NCI-H2227 treated with DMSO at 0.1 percent for 48 hours (cell line): ENCODE results near the gene RELT.

ENCODE experiments used
- DNase-seq: peaks from one replicate; lab custom pipeline; 2025; lab: John Stamatoyannopoulos, UW

Gene RELT

DNA sequence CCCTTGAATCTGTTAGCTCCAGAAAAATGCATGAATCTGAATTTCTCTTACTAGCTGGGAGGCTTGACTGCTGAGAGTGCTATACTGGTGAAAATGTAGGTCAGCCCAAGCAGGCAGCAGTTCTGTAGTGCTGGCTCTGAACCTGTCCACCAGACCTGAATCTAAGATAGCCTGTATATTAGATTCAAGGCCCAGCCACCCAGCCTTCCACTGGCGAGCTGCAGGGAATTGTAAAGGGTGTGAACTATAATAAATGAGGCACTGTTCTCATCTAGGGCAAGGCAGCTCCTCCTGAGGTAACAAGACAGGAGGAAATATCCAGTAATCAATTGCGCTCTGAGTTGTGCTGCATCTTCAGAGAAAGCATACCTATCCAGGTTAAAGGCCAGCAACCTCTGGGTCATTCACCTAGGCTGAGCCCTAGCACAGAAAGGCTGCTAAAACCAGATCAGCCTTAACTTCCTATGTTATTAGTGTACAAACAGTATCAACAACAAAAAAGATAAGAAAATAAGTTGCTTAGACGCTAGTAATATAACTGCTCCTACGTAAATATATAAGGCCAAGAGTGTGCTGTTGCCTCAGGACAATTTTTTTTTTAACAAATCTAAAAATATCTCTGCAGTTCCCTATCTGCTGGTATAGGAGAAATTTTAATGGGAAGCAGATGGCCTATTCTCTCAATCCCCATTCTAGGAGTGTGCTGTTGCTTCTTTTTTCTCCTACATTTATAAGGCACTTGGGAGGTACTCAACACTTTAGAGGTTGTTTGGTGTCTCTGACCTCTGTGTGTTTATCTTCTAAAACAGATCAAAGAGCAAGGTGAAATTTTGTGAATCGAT, 63.0 kb downstream of the RELT start:
- DNase-seq, result peak; percentile 18

DNA sequence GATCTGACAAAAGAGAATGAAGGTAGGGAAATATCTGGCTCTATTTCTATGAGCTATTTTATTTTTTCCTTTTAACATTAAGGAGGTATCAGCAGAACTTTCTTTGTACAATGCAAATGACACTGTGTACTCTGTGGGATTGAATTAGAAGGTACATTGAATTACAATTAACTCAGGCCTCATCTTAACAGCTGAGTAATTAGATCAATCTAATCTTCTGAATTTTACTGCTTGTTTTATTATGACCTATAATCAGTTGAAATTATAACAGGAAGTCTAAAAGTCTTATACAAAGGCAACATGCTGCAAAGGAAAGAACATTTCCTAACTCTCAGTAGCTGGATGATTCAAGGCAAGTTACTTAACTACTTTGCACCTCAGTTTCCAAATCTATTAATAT, 69.8 kb downstream of the RELT start:
- DNase-seq, result no peak

DNA sequence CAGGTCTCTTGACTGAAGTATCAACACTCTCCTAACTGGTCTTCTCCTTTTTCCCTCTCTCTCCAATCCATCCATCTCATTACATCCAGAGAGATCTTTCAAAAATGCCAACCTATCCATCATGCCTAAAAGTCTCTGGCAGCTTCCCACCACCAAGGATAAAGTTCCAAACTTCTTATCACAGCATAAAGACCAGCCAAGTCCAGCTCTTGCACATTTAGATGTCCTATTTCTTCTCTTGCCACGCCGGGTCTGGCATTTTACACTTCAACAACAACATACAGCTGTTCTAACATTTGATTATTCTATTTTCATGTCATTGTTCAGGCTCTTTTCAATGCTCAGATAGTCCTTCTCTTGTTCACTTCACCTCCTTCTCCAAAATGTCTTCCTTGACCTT, 70.6 kb downstream of the RELT start:
- no peak for DNase-seq
